HG03196 (cell line): ENCODE results near the gene FHAD1.

Source experiments
- ATAC-seq: cut with Tn5 transposase; IDR thresholded peaks from one replicate; pipeline ENCODE4 v1.9.1; 2021; ENCODE audit not compliant: unreplicated experiment

The FHAD1 gene

DNA sequence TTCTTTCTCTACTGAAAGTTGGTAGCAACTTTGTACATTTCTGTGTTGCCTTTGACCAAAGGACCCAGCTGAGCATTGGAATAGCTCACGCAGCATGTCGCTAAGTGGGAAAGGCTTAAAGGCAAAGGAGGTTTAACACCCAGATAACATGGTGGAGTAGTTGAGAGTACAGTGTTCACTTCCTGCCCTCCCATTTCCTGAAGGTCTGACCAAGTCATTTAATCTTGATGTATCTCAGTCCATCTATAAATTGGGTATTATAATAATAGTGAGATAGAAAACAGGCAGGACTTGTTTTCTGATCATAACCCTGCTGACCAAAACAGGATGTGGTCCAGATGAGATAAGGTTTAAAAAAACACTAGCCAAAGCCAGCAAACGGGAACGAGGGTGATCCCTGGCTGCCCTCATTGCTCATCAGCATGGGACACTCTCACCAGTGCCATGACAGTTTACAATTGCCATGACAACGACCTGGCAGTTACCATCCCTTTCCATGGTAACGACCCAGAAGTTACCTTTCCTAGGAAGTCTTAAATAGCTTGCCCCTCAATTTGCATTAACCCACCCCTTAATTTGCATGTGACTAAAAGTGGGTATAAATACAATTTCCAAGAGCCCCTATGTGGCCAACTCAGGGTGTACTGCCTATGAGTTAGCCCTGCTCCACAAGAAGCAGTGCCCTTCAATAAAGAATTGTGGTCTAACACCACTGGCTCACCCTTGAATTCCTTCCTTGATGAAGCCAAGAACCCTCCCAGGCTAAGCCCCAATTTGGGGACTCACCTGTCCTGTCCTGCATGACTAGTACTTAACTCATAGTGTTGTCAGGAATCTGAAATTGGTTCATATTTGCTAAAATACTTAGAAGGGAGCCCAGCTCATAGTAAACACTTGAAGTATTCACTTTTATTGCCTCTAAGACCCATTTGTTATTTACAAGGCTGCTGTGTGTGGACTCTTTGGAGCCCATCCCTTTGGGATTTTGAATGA, 28.4 kb upstream of the FHAD1 start:
- no peak for ATAC-seq

DNA sequence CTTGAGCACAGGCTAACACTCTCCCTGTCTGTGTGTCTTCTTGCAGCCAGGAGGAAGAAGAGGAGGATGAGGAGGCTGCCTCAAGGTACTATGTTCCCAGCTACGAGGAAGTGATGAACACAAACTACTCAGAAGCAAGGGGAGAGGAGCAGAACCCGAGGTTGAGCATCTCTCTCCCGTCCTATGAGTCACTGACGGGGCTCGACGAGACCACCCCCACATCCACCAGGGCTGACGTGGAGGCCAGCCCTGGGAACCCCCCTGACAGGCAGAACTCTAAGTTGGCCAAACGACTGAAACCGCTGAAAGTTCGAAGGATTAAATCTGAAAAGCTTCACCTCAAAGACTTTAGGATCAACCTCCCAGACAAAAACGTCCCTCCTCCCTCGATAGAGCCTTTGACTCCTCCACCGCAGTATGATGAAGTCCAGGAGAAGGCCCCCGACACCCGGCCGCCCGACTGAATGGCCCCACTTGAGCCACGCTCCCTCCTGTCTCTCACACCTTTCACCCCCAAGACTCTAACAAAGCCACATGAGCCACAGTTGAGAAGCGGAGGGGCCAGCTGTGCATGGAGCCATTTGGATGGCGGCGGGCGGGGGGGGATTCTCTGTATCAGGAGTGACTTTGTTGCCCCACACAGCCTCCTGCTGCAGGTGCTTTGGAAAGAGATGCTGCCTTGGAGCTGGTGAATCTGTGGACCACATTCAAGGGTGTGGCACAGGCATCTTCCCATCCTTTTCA, 27.6 kb upstream of the FHAD1 start:
- no peak for ATAC-seq

DNA sequence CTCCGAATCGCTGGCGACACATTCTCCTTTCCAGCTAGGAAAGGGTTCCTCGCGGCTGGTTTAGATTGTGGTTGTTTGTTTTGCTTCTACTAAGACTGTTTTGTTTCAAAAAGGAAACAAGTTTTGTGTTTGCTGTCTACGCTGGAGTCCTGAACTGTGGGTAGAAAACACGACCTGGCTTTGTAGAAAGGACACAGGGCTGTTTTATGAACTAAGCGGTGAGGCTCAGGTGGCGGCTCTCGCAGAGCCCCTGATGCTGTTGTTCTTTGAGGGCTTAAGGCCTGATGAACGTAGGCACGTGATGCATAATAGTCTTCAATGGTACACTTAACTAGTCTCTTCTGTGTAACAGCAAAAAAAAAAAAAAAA, 27.0 kb upstream of the FHAD1 start:
- no peak for ATAC-seq

DNA sequence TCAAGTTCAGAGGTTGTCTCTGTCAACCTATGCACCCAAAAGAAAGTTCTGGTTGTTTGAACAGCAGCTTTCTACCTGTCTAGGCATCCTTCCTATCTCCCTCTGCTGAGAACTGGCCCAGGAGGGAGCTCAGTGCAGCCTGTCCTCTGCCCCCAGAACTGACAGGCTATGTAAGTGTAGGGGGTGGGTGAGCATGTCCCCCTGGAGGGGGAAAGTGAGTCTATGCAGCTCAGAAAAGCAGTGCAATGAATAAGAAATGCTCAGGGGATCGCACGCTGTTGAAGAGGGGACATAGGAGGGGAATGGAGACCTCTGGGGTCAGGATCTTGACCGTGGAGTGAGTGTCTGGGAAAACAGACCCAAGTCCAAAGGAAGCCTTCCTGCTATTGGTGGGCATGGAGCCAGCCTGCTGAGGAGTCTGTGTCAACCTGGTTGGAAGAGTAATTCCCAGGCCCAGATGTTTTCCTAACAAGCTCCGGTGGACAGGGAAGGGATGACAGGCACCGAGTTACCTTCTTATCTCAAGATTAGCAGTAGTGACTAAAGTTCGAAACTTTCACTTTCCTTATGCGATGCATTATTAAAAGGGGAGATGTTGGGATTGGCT, 26.1 kb upstream of the FHAD1 start:
- no peak for ATAC-seq

GRCh38 chr1:15222653-15223303, 24.2 kb upstream of the FHAD1 start:
- no peak for ATAC-seq

- no peak for ATAC-seq
Observed at GRCh38 chr1:15224259-15224869, 22.7 kb upstream of the FHAD1 start.

- ATAC-seq: no peak
Observed at GRCh38 chr1:15224974-15225373, 22.0 kb upstream of the FHAD1 start.

DNA sequence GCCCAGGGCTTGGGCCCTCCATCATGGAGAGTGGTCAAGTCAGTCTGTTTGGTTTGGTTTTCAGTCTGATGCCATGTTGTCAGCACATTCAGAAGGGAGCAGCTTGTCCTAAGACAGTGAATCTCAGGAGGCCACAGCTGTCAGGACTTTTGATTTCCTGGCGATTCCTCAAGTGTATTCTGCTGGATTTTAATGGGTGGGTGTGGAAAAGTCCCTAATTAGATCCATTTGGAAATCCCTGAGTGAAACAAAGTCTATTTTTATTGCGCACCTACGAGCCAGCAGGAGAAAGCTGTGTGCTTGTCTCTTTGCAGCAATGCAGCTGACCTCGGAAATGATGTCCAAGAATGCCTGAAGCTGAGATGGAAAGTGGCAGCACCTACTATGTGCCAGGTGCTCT, 21.6 kb upstream of the FHAD1 start:
- no peak for ATAC-seq

GRCh38 chr1:15226388-15227255, 20.4 kb upstream of the FHAD1 start:
- ATAC-seq: no peak

DNA sequence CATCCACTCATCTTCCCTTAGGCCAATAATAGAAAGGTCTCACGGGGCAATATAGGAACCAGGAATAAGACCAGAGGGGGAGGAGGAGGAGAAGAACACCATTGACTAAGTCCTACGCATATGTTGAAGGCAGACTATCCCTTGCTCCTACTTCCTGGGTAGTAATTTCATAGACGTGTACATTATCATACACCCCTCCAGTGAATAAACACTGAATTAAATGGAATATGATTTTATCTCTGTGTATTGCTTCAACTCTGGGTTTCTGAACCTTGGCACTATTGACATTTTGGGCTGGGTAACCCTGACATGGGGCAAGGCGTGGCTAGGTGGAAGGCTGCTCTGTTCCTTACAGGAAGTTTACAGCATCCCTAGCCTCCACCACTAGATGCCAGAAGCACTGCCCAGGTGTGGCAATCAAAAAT, 17.3 kb upstream of the FHAD1 start:
- no peak for ATAC-seq

GRCh38 chr1:15231714-15232201, 15.3 kb upstream of the FHAD1 start:
- ATAC-seq: peak; percentile 94

- no peak for ATAC-seq
Observed at GRCh38 chr1:15233689-15234088, 13.3 kb upstream of the FHAD1 start.

GRCh38 chr1:15236321-15236721, 10.7 kb upstream of the FHAD1 start:
- ATAC-seq: no peak

DNA sequence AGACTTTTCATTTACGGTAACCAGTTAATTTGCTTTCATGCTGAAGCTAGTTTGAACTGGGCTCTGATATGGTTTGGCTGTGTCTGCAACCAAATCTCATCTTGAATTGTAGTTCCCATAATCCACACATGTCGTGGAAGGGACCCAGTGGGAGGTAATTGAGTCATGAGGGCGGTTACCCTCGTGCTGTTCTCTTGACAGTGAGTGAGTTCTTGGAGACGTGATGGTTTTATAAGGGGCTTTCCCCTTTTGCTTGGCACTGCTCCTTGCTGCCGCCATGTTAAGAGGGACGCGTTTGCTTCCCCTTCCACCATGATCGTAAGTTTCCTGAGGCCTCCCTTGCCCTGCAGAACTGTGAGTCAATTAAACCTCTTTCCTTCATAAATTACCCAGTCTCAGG, 10.3 kb upstream of the FHAD1 start:
- no peak for ATAC-seq

DNA sequence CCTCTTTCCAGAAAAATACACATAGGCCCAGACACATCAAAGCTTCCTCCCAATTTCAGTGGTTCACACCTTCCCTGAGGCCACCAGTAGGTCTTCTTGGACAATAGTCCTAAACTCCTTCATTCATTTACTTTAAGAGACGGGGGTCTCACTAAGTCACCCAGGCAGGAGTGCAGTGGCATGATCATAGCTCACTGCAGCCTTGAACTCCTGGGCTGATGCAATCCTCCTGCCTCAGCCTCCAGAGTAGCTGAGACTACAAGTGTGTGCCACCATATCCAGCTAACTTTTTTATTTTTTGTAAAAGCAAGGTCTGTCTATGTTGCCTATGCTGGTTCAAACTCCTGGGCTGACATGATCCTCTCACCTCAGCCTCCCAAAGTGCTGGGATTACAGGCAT, 8.2 kb upstream of the FHAD1 start:
- ATAC-seq: no peak

DNA sequence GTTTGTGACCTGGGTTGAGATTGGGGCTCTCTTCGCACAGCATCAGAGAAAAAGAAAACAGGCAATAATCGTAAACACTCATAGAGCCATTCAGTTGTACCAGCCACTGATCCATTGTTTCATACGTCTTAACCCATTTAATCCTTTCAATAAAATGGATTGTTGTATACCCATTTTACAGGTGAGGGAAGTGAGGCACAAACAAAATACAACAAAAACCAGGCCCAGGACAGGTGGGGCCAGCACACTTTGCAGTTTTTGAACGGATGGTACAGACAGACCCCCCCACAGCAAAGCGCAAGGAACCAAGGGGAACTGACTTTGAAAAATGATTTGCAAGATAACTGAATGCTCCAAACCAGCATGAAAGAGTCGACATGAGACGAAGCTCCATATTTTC, 4.3 kb upstream of the FHAD1 start:
- no peak for ATAC-seq

- no peak for ATAC-seq
Observed at GRCh38 chr1:15243275-15244043, 3.6 kb upstream of the FHAD1 start.

DNA sequence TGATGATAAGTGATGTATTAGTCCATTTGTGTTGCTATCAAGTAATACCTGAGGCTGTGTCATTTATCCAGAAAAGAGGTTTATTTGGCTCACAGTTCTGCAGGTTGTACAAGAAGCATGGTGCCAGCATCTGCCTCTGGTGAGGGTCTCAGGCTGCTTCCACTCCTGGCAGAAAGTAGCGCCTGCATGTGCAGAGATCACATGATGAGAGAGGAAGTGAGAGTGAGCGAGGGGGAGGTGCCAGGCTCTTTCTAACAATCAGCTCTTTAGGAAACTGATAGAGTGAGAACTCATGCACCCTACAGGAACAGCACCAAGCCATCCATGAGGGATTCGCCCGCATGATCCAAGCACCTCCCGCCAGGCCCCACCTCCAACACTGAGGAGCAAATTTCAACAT, 2.2 kb upstream of the FHAD1 start:
- no peak for ATAC-seq
